A673 (cell line): ENCODE data around the gene KRT82. TPM values are rescaled to one million over a fixed set of nuclear protein-coding genes. Genes with fewer than 3 reads are reported as not detected.

ENCODE experiments used
- BruUV-seq: library from RNA; stranded (reverse); fragments of 400-500 nt; replicated peaks from 2 replicates; lab custom pipeline; 2021; lab: Mats Ljungman, UMichigan
- CTCF ChIA-PET: fragments of 300-600 bp; sonication (Branson Sonifier 250); formaldehyde crosslinking; loops from one replicate; lab custom pipeline; 2022; ENCODE audit warnings: antibody characterized with exemption; lab: Charles Lee
- POLR2A ChIA-PET: fragments of 300-600 bp; sonication (Branson Sonifier 250); formaldehyde crosslinking; loops from one replicate; lab custom pipeline; 2022; ENCODE audit warnings: antibody characterized with exemption; ENCODE audit not compliant: low non-redundant PET; lab: Charles Lee
- DNase-seq: peaks from one replicate; pipeline ENCODE4 v3.0.0-alpha.2; 2015; ENCODE audit warnings: low spot score
- H3K27ac ChIP-seq: fragments of 200-600 bp; sonication (generic); 2 replicates; pipeline ENCODE4 v1.5.1; 2016; ENCODE audit warnings: mixed run types, low read depth, mild to moderate bottlenecking, mixed read lengths, antibody characterized with exemption, low read length; ENCODE audit not compliant: poor library complexity, severe bottlenecking
- H3K27me3 ChIP-seq: fragments of 200-600 bp; sonication (generic); replicated peaks from 2 replicates; pipeline ENCODE4 v1.6.1; 2017; ENCODE audit warnings: mixed run types, low read depth, mild to moderate bottlenecking, mixed read lengths, antibody characterized with exemption, low read length; ENCODE audit not compliant: insufficient read depth, poor library complexity
- H3K36me3 ChIP-seq: fragments of 200-600 bp; sonication (generic); 2 replicates; pipeline ENCODE4 v1.6.1; 2016; ENCODE audit warnings: mixed run types, mild to moderate bottlenecking, mixed read lengths, antibody characterized with exemption, low read length; ENCODE audit not compliant: insufficient read depth, poor library complexity, severe bottlenecking
- H3K4me1 ChIP-seq: fragments of 200-600 bp; sonication (generic); 2 replicates; pipeline ENCODE4 v1.6.1; 2017; ENCODE audit warnings: mixed run types, mild to moderate bottlenecking, mixed read lengths, antibody characterized with exemption, low read length; ENCODE audit not compliant: insufficient read depth, poor library complexity, severe bottlenecking
- H3K4me3 ChIP-seq: fragments of 200-600 bp; sonication (generic); 2 replicates; pipeline ENCODE4 v1.5.1; 2016; ENCODE audit warnings: low read depth, mixed run types, mild to moderate bottlenecking, mixed read lengths, low read length; ENCODE audit not compliant: poor library complexity, severe bottlenecking
- H3K9me3 ChIP-seq: fragments of 200-600 bp; sonication (generic); 2 replicates; pipeline ENCODE4 v1.6.1; 2016; ENCODE audit warnings: mixed run types, low read depth, mild to moderate bottlenecking, mixed read lengths, antibody characterized with exemption, low read length; ENCODE audit not compliant: poor library complexity, severe bottlenecking
- EZH2 ChIP-seq: fragments of 200-600 bp; sonication (generic); IDR thresholded peaks from 2 replicates; pipeline ENCODE4 v1.6.1; 2017; ENCODE audit warnings: borderline replicate concordance, low read depth, mild to moderate bottlenecking, mixed read lengths, antibody characterized with exemption, low read length; ENCODE audit not compliant: poor library complexity, severe bottlenecking
- intact Hi-C: fragments of 100-400 bp; cut with micrococcal nuclease; formaldehyde crosslinking; loops from one replicate; pipeline ENCODE4 v1.10.0; 2022; ENCODE audit not compliant: unreplicated experiment
- total RNA-seq: library from RNA; stranded (reverse); gene quantifications from 2 replicates; pipeline ENCODE4 v1.2.3, GENCODE V29; 2021
- TF ChIP-seq, protein P1 (sequence below): fragments of 300-800, 200-600 bp; sonication (generic); conservative IDR thresholded peaks from 2 replicates; pipeline ENCODE4 v1.5.1; 2017; ENCODE audit warnings: low read depth, mild to moderate bottlenecking, antibody characterized with exemption, low read length, moderate library complexity, mixed read lengths

Gene KRT82
- total RNA-seq, 1 experiment from 2014 or later, result not detected

DNA sequence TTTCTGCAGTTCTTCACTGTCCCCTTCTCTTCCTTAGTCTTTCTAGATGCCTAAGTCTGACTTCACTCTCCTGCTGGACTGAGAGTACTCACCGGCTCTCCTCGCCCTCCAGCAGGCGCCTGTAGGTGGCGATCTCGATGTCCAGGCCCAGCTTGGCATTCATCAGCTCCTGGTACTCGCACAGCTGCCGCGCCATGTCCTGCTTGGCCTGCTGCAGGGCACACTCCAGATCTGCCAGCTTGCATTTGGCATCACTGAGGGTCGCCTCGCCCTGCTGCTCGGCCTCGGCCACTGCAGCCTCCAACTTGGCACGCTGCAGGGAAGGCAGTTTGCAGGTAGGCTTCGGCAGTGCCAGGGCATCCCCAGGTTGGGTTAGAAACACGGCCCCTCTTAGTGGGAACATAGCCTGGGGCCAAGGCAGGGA lies 25.9 kb downstream of the KRT82 start:
- no peak overlapping the region for H3K27ac ChIP-seq
- no peaks in the 10 kb centered on the region for H3K36me3 ChIP-seq
- no peaks in the 10 kb centered on the region for H3K4me1 ChIP-seq
- TF ChIP-seq, protein P1, sequence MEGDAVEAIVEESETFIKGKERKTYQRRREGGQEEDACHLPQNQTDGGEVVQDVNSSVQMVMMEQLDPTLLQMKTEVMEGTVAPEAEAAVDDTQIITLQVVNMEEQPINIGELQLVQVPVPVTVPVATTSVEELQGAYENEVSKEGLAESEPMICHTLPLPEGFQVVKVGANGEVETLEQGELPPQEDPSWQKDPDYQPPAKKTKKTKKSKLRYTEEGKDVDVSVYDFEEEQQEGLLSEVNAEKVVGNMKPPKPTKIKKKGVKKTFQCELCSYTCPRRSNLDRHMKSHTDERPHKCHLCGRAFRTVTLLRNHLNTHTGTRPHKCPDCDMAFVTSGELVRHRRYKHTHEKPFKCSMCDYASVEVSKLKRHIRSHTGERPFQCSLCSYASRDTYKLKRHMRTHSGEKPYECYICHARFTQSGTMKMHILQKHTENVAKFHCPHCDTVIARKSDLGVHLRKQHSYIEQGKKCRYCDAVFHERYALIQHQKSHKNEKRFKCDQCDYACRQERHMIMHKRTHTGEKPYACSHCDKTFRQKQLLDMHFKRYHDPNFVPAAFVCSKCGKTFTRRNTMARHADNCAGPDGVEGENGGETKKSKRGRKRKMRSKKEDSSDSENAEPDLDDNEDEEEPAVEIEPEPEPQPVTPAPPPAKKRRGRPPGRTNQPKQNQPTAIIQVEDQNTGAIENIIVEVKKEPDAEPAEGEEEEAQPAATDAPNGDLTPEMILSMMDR, result peak; percentile 64
- no peak for TF ChIP-seq EZH2
- POLR2A ChIA-PET, result no interaction called here
- intact Hi-C loops, result no loop called here
- CTCF ChIA-PET, result interaction anchor here (1.0 kb wide), 1 partner anchor 19 kb away, joined by 3 read pairs; no protein-coding TSS in a partner anchor
- DNase-seq, result peak; percentile 37
- BruUV-seq, result no TSS peak
- no peak overlapping the region for H3K4me3 ChIP-seq
- no peaks in the 10 kb centered on the region for H3K27me3 ChIP-seq
- no peaks in the 10 kb centered on the region for H3K9me3 ChIP-seq

DNA sequence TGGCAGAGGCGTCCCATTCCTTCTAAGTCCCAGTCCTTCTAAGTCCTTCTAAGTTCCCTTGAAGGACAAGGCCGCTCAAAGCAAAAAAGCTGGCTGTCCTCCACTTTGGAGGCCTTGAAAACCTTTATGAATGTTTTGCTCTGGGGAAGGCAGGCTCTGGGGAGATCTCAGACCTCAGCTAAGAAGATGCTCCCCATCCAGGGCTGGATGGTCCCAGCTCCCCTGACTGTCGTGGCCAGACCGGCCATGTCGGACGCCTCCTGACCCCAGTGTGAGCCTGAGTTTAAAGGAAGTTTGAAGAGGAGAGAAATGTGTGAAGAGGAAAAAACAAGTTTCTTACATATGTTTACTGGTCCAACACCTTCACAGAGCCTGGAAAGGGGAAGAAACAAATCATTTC lies 26.6 kb downstream of the KRT82 start:
- Histone ChIP-seq H3K36me3 (no peaks in the 10 kb centered on the region), H3K9me3 (no peaks in the 10 kb centered on the region), H3K27ac (no peak overlapping the region), H3K4me1 (no peaks in the 10 kb centered on the region), H3K27me3 (no peaks in the 10 kb centered on the region), H3K4me3 (no peak overlapping the region)
- intact Hi-C loops, result no loop called here
- ChIA-PET CTCF (interaction anchor here (1.0 kb wide), 1 partner anchor 19 kb away, joined by 3 read pairs; no protein-coding TSS in a partner anchor), POLR2A (no interaction called here)
- TF ChIP-seq, protein P1, result no peak
- no peak for TF ChIP-seq EZH2
- BruUV-seq, result no TSS peak
- DNase-seq, result no peak

DNA sequence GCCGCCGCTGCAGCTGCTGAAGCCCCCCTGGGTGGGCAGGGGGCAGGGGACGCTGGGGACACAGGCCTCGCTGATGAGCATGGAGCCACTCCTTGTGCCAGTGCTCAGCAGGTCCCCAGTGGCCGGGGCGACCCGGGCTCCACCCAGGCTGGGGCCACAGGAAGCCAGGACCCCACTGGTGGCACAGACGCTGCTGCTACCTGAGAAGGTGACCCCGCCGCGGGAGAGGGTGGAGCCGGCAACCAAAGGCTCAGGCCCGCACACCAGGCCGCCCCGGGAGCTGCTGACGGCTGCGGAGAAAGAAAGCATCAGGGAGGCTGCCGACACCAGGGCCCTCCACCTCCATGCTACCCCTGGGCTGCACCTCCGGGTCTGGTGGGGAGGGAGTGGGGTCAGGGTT lies 28.0 kb downstream of the KRT82 start:
- H3K27ac ChIP-seq, result no peak overlapping the region
- H3K4me3 ChIP-seq, result no peak overlapping the region
- ChIA-PET POLR2A (no interaction called here), CTCF (no interaction called here)
- H3K9me3 ChIP-seq, result no peaks in the 10 kb centered on the region
- no peaks in the 10 kb centered on the region for H3K4me1 ChIP-seq
- no peak for DNase-seq
- no peaks in the 10 kb centered on the region for H3K27me3 ChIP-seq
- intact Hi-C loops, result no loop called here
- no peaks in the 10 kb centered on the region for H3K36me3 ChIP-seq
- no TSS peak for BruUV-seq
- TF ChIP-seq, protein P1, result no peak
